Esophagus squamous epithelium (tissue), 5 donors: Measurements from ENCODE around the gene UBXN4. TPM values are rescaled to one million over a fixed set of nuclear protein-coding genes. Genes with fewer than 3 reads are reported as not detected.
"Not testable (repeated sequence)": the region's sequence is repeated elsewhere in the genome, so short reads cannot be mapped to it uniquely, and the experiment has no call there.

Source experiments
- DNase-seq: peaks from one replicate; lab custom pipeline; 2025; lab: John Stamatoyannopoulos, UW
- H3K27ac ChIP-seq, 4 donors: fragments of 200-600 bp; sonication (generic); one replicate each; pipeline ENCODE4 v1.5.1; 2016 to 2019; ENCODE audit warnings: mild to moderate bottlenecking in 1 of 4
- H3K27me3 ChIP-seq, 4 donors: fragments of 200-600 bp; sonication (generic); 1 replicate in 3 of 4; 2 replicates in 1 of 4; pipeline versions ENCODE4 v1.5.1 to v1.6.0; 2017 to 2021; ENCODE audit warnings: antibody characterized with exemption in 1 of 4
- H3K36me3 ChIP-seq, 3 donors: fragments of 200-600 bp; sonication (generic); one replicate each; pipeline ENCODE4 v1.5.1; 2016 to 2019
- H3K4me1 ChIP-seq, 3 donors: fragments of 200-600 bp; sonication (generic); one replicate each; pipeline ENCODE4 v1.5.1; 2017 to 2019
- H3K4me3 ChIP-seq, 4 donors: fragments of 200-600 bp; sonication (generic); 1 replicate in 3 of 4; 2 replicates in 1 of 4; pipeline ENCODE4 v1.5.1; 2016 to 2019; ENCODE audit warnings: mild to moderate bottlenecking in 2 of 4, moderate library complexity in 1 of 4
- H3K9me3 ChIP-seq, 3 donors: fragments of 200-600 bp; sonication (generic); one replicate each; pipeline ENCODE4 v1.5.1; 2016 to 2019
- CTCF ChIP-seq, 6 experiments: fragments of 450-650 bp in 4 of 6; fragments of 200-600 bp in 2 of 6; sonication (generic) in 2 of 6; IDR thresholded peaks; one replicate each; pipeline ENCODE4 v1.5.1; 2016 to 2019; ENCODE audit warnings: antibody characterized with exemption in 6 of 6, mild to moderate bottlenecking in 4 of 6, moderate library complexity in 4 of 6
- POLR2A ChIP-seq, 4 donors: fragments of 450-650 bp; IDR thresholded peaks; one replicate each; pipeline ENCODE4 v1.6.1; 2017; ENCODE audit warnings: antibody characterized with exemption in 4 of 4, mild to moderate bottlenecking in 4 of 4, moderate library complexity in 3 of 4
- WGBS, 2 donors: methylation state at CpG; one replicate each; pipeline ENCODE4 v1.1.5; 2018; 5-methylcytosine and 5-hydroxymethylcytosine counted together
- intact Hi-C: fragments of 100-400 bp; cut with DNase I; formaldehyde crosslinking; loops from one replicate; pipeline ENCODE4 v1.15.0; 2022
- total RNA-seq, 4 donors: library from RNA; depleted of rRNA; stranded (reverse); fragments of >200 nt; gene quantifications; one replicate each; pipeline ENCODE4 v1.1.0, GENCODE V29; 2016
- donor health status: DM: yes; HTN: yes; CAD: no.

The UBXN4 gene
- total RNA-seq, 4 donors from 2014 or later, result 40.2 to 66.9 (median 49.2) TPM

- Histone ChIP-seq H3K36me3 (no peaks in the 10 kb centered on the region), H3K4me3 (no peak overlapping the region), H3K4me1 (peaks cover 0 to 9% (median 4%) of the 10 kb centered on the region in 3 donors), H3K9me3 (peaks cover 0 to 17% (median 5%) of the 10 kb centered on the region in 3 donors), H3K27ac (no peak overlapping the region), H3K27me3 (no peaks in the 10 kb centered on the region)
- no peak for TF ChIP-seq POLR2A (IDR thresholded peaks at IDR 0.05)
- no peak for TF ChIP-seq CTCF (IDR thresholded peaks at IDR 0.05)
- 73 to 84% methylated on average over 4 to 6 of the region's 9 CpGs for WGBS, 2 donors
- DNase-seq, result no peak
- intact Hi-C loops, result no loop called here
Measured at GRCh38 chr2:135800513-135801460, 59.1 kb downstream of the UBXN4 start.

- peaks cover 0 to 17% (median 5%) of the 10 kb centered on the region in 3 donors for H3K9me3 ChIP-seq
- H3K36me3 ChIP-seq, result no peaks in the 10 kb centered on the region
- 60 to 63% methylated on average over 3 of the region's 3 CpGs for WGBS, 2 donors
- no peak for DNase-seq
- H3K4me3 ChIP-seq, result no peak overlapping the region
- H3K4me1 ChIP-seq, result peaks cover 0 to 8% (median 4%) of the 10 kb centered on the region in 3 donors
- H3K27me3 ChIP-seq, result no peaks in the 10 kb centered on the region
- H3K27ac ChIP-seq, result no peak overlapping the region
- TF ChIP-seq POLR2A (IDR thresholded peaks at IDR 0.05), result no peak
- TF ChIP-seq CTCF (IDR thresholded peaks at IDR 0.05), result no peak
- intact Hi-C loops, result no loop called here
Measured at GRCh38 chr2:135802350-135802749, 60.7 kb downstream of the UBXN4 start.

GRCh38 chr2:135803278-135803677, 61.6 kb downstream of the UBXN4 start:
- Histone ChIP-seq H3K27me3 (no peaks in the 10 kb centered on the region), H3K36me3 (no peaks in the 10 kb centered on the region), H3K4me1 (no peaks in the 10 kb centered on the region), H3K9me3 (peaks cover 0 to 17% (median 5%) of the 10 kb centered on the region in 3 donors), H3K4me3 (no peak overlapping the region), H3K27ac (no peak overlapping the region)
- intact Hi-C loops, result no loop called here
- TF ChIP-seq CTCF (IDR thresholded peaks at IDR 0.05), result no peak
- TF ChIP-seq POLR2A (IDR thresholded peaks at IDR 0.05), result no peak
- WGBS, 2 donors, result 59 to 70% methylated on average over 2 of the region's 2 CpGs
- no peak for DNase-seq

GRCh38 chr2:135807874-135808273, 66.2 kb downstream of the UBXN4 start:
- 88 to 89% methylated on average over 3 of the region's 3 CpGs for WGBS, 2 donors
- DNase-seq, H3K4me1 ChIP-seq, H3K36me3 ChIP-seq, H3K27me3 ChIP-seq, H3K27ac ChIP-seq, H3K9me3 ChIP-seq, intact Hi-C loops, H3K4me3 ChIP-seq: not testable (repeated sequence)

GRCh38 chr2:135812907-135813511, 71.4 kb downstream of the UBXN4 start:
- no peak overlapping the region for H3K27ac ChIP-seq
- TF ChIP-seq CTCF (IDR thresholded peaks at IDR 0.05) (no peak), POLR2A (IDR thresholded peaks at IDR 0.05) (no peak)
- no peaks in the 10 kb centered on the region for H3K36me3 ChIP-seq
- H3K27me3 ChIP-seq, result no peaks in the 10 kb centered on the region
- no peaks in the 10 kb centered on the region for H3K4me1 ChIP-seq
- intact Hi-C loops, result no loop called here
- 38 to 51% methylated on average over 2 of the region's 2 CpGs for WGBS, 2 donors
- DNase-seq, result no peak
- no peaks in the 10 kb centered on the region for H3K9me3 ChIP-seq
- no peak overlapping the region for H3K4me3 ChIP-seq
